Stimulated activated naive CD8-positive, alpha-beta T cell treated with anti-CD3 and anti-CD28 coated beads, Interleukin-15, Interleukin-2, amounts not matched to agents 100 ng/mL and 50 ng/mL, for 24 hours (primary cell): ENCODE data around the gene ZIM2.
"Not testable (repeated sequence)": the region's sequence is repeated elsewhere in the genome, so short reads cannot be mapped to it uniquely, and the experiment has no call there.

Experiments
- H3K27ac Mint-ChIP-seq: one replicate; pipeline ENCODE4 v1.8.0; 2021; ENCODE audit warnings: mild to moderate bottlenecking, mixed read lengths
- H3K27me3 Mint-ChIP-seq: one replicate; pipeline ENCODE4 v1.8.0; 2021; ENCODE audit warnings: mixed read lengths
- H3K36me3 Mint-ChIP-seq: one replicate; pipeline ENCODE4 v1.8.0; 2021; ENCODE audit warnings: low read depth, mixed read lengths
- H3K4me1 Mint-ChIP-seq: one replicate; pipeline ENCODE4 v1.8.0; 2021; ENCODE audit warnings: low read depth, mixed read lengths
- H3K4me3 Mint-ChIP-seq: one replicate; pipeline ENCODE4 v1.8.0; 2021; ENCODE audit warnings: mild to moderate bottlenecking, mixed read lengths
- H3K9me3 Mint-ChIP-seq: one replicate; pipeline ENCODE4 v1.8.0; 2021; ENCODE audit warnings: mixed read lengths

The ZIM2 gene

DNA sequence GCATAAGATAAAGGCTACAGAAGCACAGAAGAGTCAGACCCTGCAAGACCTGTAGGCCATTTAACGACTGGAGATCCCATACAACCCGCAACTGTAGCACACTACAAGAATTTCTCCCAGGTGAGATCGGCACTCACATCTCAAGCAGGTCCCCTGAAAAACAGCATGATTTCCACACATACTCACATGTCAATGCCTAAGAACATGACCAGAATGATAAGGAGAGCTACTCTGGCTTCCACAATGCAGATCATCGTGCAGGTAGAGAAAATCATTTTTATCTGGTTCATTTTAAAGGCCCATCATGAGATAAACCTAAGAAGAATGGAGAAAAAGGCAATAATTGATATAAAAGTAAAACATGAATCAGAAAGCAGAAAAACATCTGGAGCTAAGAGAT is 17.5 kb upstream of the ZIM2 start:
- Mint-ChIP-seq H3K27ac (no peak overlapping the region), H3K9me3 (peaks cover 30% of the 10 kb centered on the region), H3K4me3 (no peak overlapping the region), H3K4me1 (no peaks in the 10 kb centered on the region), H3K27me3 (no peaks in the 10 kb centered on the region), H3K36me3 (no peaks in the 10 kb centered on the region)

GRCh38 chr19:56856822-56857221 is 16.3 kb upstream of the ZIM2 start:
- Mint-ChIP-seq H3K27me3 (no peaks in the 10 kb centered on the region), H3K36me3 (no peaks in the 10 kb centered on the region), H3K27ac (no peak overlapping the region), H3K9me3 (peaks cover 37% of the 10 kb centered on the region), H3K4me1 (no peaks in the 10 kb centered on the region), H3K4me3 (no peak overlapping the region)

DNA sequence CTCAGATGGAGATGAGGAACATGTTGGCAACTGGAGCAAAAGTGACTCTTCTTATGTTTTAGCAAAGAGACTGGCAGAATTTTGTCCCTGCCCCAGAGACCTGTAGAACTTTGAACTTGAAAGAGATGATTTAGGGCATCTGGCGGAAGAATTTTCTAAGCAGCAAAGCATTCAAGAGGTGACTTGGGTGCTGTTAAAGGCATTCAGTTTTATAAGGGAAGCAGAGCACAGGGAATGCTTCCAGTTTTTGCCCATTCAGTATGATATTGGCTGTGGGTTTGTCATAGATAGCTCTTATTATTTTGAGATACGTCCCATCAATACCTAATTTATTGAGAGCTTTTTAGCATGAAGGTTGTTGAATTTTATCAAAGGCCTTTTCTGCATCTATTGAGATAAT is 11.8 kb upstream of the ZIM2 start:
- H3K9me3 Mint-ChIP-seq: peaks cover 50% of the 10 kb centered on the region
- H3K27me3 Mint-ChIP-seq, H3K36me3 Mint-ChIP-seq, H3K27ac Mint-ChIP-seq, H3K4me3 Mint-ChIP-seq, H3K4me1 Mint-ChIP-seq: not testable (repeated sequence)

GRCh38 chr19:56848166-56848565 is 7.6 kb upstream of the ZIM2 start:
- Mint-ChIP-seq H3K9me3 (peaks cover 44% of the 10 kb centered on the region), H3K27ac (no peak overlapping the region), H3K4me1 (no peaks in the 10 kb centered on the region), H3K36me3 (peaks cover 4% of the 10 kb centered on the region), H3K4me3 (no peak overlapping the region), H3K27me3 (no peaks in the 10 kb centered on the region)

- H3K4me3 Mint-ChIP-seq: no peak overlapping the region
- peaks cover 21% of the 10 kb centered on the region for H3K9me3 Mint-ChIP-seq
- H3K27me3 Mint-ChIP-seq: peaks cover 11% of the 10 kb centered on the region
- H3K27ac Mint-ChIP-seq: no peak overlapping the region
- peaks cover 11% of the 10 kb centered on the region for H3K36me3 Mint-ChIP-seq
- H3K4me1 Mint-ChIP-seq: no peaks in the 10 kb centered on the region
These were observed 1.9 kb upstream of the ZIM2 start for GRCh38 chr19:56842412-56842811.

GRCh38 chr19:56841193-56841543 is 642 bp upstream of the ZIM2 start:
- no peak overlapping the region for H3K27ac Mint-ChIP-seq
- peaks cover 20% of the 10 kb centered on the region for H3K9me3 Mint-ChIP-seq
- no peak overlapping the region for H3K4me3 Mint-ChIP-seq

GRCh38 chr19:56839652-56840450 is 675 bp downstream of the ZIM2 start:
- Mint-ChIP-seq H3K4me3 (no peak overlapping the region), H3K27me3 (peaks cover 15% of the 10 kb centered on the region), H3K9me3 (peaks cover 27% of the 10 kb centered on the region), H3K4me1 (no peaks in the 10 kb centered on the region), H3K36me3 (peaks cover 11% of the 10 kb centered on the region), H3K27ac (no peak overlapping the region)

More at GRCh38 chr19:56841193-56841543, 642 bp upstream of the ZIM2 start:
- H3K4me1 Mint-ChIP-seq: no peaks in the 10 kb centered on the region
- peaks cover 15% of the 10 kb centered on the region for H3K27me3 Mint-ChIP-seq
- H3K36me3 Mint-ChIP-seq: peaks cover 11% of the 10 kb centered on the region

GRCh38 chr19:56838909-56839651 is 1.4 kb downstream of the ZIM2 start:
- Mint-ChIP-seq H3K27ac (no peak overlapping the region), H3K36me3 (peaks cover 11% of the 10 kb centered on the region), H3K9me3 (peaks cover 27% of the 10 kb centered on the region), H3K27me3 (peaks cover 15% of the 10 kb centered on the region), H3K4me1 (no peaks in the 10 kb centered on the region), H3K4me3 (no peak overlapping the region)

GRCh38 chr19:56838024-56838908 is 2.3 kb downstream of the ZIM2 start:
- peaks cover 15% of the 10 kb centered on the region for H3K27me3 Mint-ChIP-seq
- peaks cover 11% of the 10 kb centered on the region for H3K36me3 Mint-ChIP-seq
- H3K27ac Mint-ChIP-seq: no peak overlapping the region
- H3K4me3 Mint-ChIP-seq: no peak overlapping the region
- H3K9me3 Mint-ChIP-seq: peaks cover 30% of the 10 kb centered on the region
- H3K4me1 Mint-ChIP-seq: no peaks in the 10 kb centered on the region

DNA sequence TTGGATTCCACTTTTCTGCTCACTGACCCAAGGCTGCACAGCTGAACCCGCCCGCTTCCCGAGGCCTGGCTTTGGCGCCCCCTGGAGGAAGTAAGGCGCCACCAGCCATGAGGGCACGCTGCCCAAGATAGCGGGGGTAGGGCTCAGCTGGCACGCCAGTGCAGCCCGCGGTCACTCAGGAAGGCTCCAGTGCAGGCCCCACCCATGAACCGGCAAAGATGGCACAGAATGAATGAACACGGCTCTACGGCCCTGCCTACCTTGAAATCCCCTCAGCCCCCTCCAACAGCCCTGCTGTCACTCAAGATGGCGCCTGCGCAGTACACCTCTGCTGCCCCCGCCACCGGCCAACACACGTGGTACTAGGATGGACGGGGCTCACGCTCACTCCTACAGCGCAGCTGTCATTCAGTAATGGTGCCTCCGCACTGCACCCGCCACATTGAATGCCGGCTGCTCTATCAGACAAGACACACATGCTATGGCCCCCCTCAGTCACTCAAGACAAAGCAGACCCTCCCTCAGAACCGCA is 3.0 kb downstream of the ZIM2 start:
- Mint-ChIP-seq H3K4me1 (no peaks in the 10 kb centered on the region), H3K36me3 (peaks cover 11% of the 10 kb centered on the region), H3K27ac (no peak overlapping the region), H3K9me3 (peaks cover 31% of the 10 kb centered on the region), H3K4me3 (no peak overlapping the region), H3K27me3 (peaks cover 15% of the 10 kb centered on the region)

- Mint-ChIP-seq H3K4me1 (no peaks in the 10 kb centered on the region), H3K4me3 (no peak overlapping the region), H3K27me3 (peaks cover 15% of the 10 kb centered on the region), H3K36me3 (peaks cover 11% of the 10 kb centered on the region), H3K9me3 (peaks cover 31% of the 10 kb centered on the region), H3K27ac (no peak overlapping the region)
These were observed 3.5 kb downstream of the ZIM2 start for GRCh38 chr19:56837004-56837403.

DNA sequence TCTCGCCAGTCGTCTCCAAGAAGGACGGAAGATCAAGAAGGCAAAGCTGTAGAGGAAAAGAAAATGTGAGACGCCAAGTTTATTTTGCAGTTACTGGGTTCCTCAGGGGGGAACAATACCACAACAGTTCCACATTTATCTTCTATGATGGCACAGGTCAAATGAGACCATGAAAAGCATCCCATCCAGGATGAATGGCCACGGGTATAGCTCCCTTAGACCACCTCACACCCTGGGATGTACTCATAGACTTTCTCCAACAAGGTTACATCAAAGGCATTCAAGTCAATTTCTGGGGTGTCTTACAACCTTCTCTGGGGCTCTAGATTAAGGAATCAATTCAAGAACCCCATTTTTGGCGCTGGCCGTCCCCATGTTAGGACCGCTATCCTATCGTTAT is 4.5 kb downstream of the ZIM2 start:
- Mint-ChIP-seq H3K9me3 (peaks cover 30% of the 10 kb centered on the region), H3K36me3 (peaks cover 9% of the 10 kb centered on the region), H3K27ac (no peak overlapping the region), H3K4me3 (no peak overlapping the region), H3K4me1 (no peaks in the 10 kb centered on the region), H3K27me3 (peaks cover 13% of the 10 kb centered on the region)

GRCh38 chr19:56835401-56835800 is 5.1 kb downstream of the ZIM2 start:
- Mint-ChIP-seq H3K4me1 (no peaks in the 10 kb centered on the region), H3K36me3 (peaks cover 5% of the 10 kb centered on the region), H3K27ac (no peak overlapping the region), H3K9me3 (peaks cover 28% of the 10 kb centered on the region), H3K4me3 (no peak overlapping the region), H3K27me3 (peaks cover 9% of the 10 kb centered on the region)

DNA sequence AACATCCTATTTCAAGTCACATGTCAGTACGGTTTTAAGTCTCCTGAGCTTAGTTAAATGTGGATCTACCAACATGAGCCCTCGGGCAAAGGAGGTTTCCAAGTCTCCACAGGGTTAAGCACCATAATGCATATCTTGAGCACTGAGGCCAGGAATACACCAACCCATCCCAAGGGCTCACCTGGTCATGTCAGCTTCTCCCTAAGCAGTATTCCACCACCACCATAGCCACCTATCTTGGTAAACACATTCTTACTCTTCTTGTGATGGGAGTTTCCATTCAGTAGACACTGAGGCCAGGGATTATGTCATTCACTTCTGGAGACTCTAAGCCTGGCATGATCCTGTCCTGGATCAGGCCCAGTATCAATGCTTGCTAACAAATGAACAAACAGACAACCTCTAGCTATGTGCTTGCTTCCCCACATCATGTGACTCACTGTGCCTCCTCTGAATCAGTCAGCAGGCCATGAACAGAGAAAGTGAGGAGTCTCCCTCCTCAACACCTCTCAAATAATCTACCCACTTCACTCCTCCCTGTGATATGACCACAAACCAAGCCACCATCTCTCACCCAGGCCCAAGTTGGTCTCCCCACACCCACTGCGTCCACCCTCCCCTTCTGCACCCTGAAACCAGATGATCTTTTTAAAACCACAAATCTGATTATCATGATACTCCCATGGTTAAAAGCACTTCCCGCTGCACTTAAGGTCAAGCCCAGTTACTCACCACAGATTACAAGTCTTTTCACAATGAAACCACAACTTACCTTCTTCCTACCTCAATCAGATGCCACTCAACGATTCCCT is 5.8 kb downstream of the ZIM2 start:
- H3K9me3 Mint-ChIP-seq: peaks cover 31% of the 10 kb centered on the region
- peaks cover 5% of the 10 kb centered on the region for H3K36me3 Mint-ChIP-seq
- H3K4me3 Mint-ChIP-seq: no peak overlapping the region
- peaks cover 9% of the 10 kb centered on the region for H3K27me3 Mint-ChIP-seq
- no peaks in the 10 kb centered on the region for H3K4me1 Mint-ChIP-seq
- H3K27ac Mint-ChIP-seq: no peak overlapping the region
